Neuronal stem cell (in vitro differentiated cells): ENCODE results near the gene UCK2.

Source experiments
- DNase-seq: peaks from one replicate; pipeline ENCODE4 v3.0.0-alpha.2; 2013; ENCODE audit warnings: low spot score
- H2AFZ ChIP-seq: one replicate; pipeline ENCODE4 v1.6.1; 2013; ENCODE audit warnings: mild to moderate bottlenecking, low read length, inconsistent platforms
- H2AK5ac ChIP-seq: 2 replicates; pipeline ENCODE4 v1.6.1; 2013; ENCODE audit warnings: low read depth, mild to moderate bottlenecking, inconsistent platforms, low read length, moderate library complexity, mixed read lengths
- H2BK120ac ChIP-seq: 2 replicates; pipeline ENCODE4 v1.6.1; 2013; ENCODE audit warnings: low read depth, mild to moderate bottlenecking, inconsistent platforms, low read length, moderate library complexity, mixed read lengths
- H2BK12ac ChIP-seq: one replicate; pipeline ENCODE4 v1.6.1; 2013; ENCODE audit warnings: low read length, inconsistent platforms
- H2BK15ac ChIP-seq: 2 replicates; pipeline ENCODE4 v1.6.1; 2013; ENCODE audit warnings: mild to moderate bottlenecking, low read length, inconsistent platforms, mixed read lengths
- H2BK5ac ChIP-seq: one replicate; pipeline ENCODE4 v1.6.1; 2013; ENCODE audit warnings: inconsistent platforms, mild to moderate bottlenecking, low read length, moderate library complexity
- H3K14ac ChIP-seq: one replicate; pipeline ENCODE4 v1.6.1; 2013; ENCODE audit warnings: low read length, inconsistent platforms
- H3K18ac ChIP-seq: 2 replicates; pipeline ENCODE4 v1.6.1; 2013; ENCODE audit warnings: low read length, inconsistent platforms
- H3K23ac ChIP-seq: 2 replicates; pipeline ENCODE4 v1.6.1; 2013; ENCODE audit warnings: low read depth, mild to moderate bottlenecking, mixed read lengths, low read length, inconsistent platforms; ENCODE audit not compliant: poor library complexity
- H3K27ac ChIP-seq: replicated peaks from 3 replicates; pipeline ENCODE4 v1.5.1; 2013; ENCODE audit warnings: low read length, inconsistent platforms
- H3K27me3 ChIP-seq, 3 experiments: 2 replicates each; pipeline ENCODE4 v1.6.1; 2013; ENCODE audit warnings: low read length in 3 of 3, mild to moderate bottlenecking in 2 of 3, inconsistent platforms in 1 of 3, low read depth in 1 of 3, mixed read lengths in 1 of 3, moderate library complexity in 1 of 3; ENCODE audit not compliant: control insufficient read depth in 3 of 3, insufficient read depth in 3 of 3
- H3K36me3 ChIP-seq, 2 donors: replicated peaks in 1 of 2; 2 replicates each; pipeline ENCODE4 v1.6.1; 2013; ENCODE audit warnings: low read length in 2 of 2; ENCODE audit not compliant: control insufficient read depth in 2 of 2, insufficient read depth in 2 of 2
- H3K4ac ChIP-seq: 2 replicates; pipeline ENCODE4 v1.6.1; 2013; ENCODE audit warnings: inconsistent platforms, mild to moderate bottlenecking, low read length, moderate library complexity
- H3K4me1 ChIP-seq, 2 donors: 1 replicate in 1 of 2; 2 replicates in 1 of 2; pipeline ENCODE4 v1.6.1; 2013; ENCODE audit warnings: low read length in 2 of 2, low read depth in 1 of 2; ENCODE audit not compliant: control insufficient read depth in 2 of 2, insufficient read depth in 1 of 2
- H3K4me2 ChIP-seq: one replicate; pipeline ENCODE4 v1.6.1; 2013; ENCODE audit warnings: mild to moderate bottlenecking, low read length, inconsistent platforms; ENCODE audit not compliant: insufficient read depth, poor library complexity, severe bottlenecking
- H3K4me3 ChIP-seq, 2 donors: 2 replicates each; pipeline ENCODE4 v1.5.1; 2013; ENCODE audit warnings: low read length in 2 of 2, mild to moderate bottlenecking in 2 of 2, inconsistent platforms in 1 of 2, moderate library complexity in 1 of 2
- H3K79me1 ChIP-seq: one replicate; pipeline ENCODE4 v1.6.1; 2013; ENCODE audit warnings: low read depth, mild to moderate bottlenecking, inconsistent platforms, low read length, moderate library complexity
- H3K9ac ChIP-seq: one replicate; pipeline ENCODE4 v1.6.1; 2013; ENCODE audit warnings: mild to moderate bottlenecking, low read depth, low read length, inconsistent platforms; ENCODE audit not compliant: poor library complexity
- H3K9me3 ChIP-seq, 2 donors: replicated peaks in 1 of 2; 2 replicates each; pipeline versions ENCODE3 to v1.6.1; 2013; ENCODE audit warnings: low read length in 2 of 2, mild to moderate bottlenecking in 2 of 2, inconsistent platforms in 1 of 2, low read depth in 1 of 2, mixed read lengths in 1 of 2, moderate library complexity in 1 of 2; ENCODE audit not compliant: control insufficient read depth in 2 of 2, insufficient read depth in 1 of 2
- H4K8ac ChIP-seq: one replicate; pipeline ENCODE4 v1.6.1; 2013; ENCODE audit warnings: low read depth, mild to moderate bottlenecking, inconsistent platforms, low read length, moderate library complexity
- H4K91ac ChIP-seq: one replicate; pipeline ENCODE4 v1.6.1; 2013; ENCODE audit warnings: low read length, low read depth, mild to moderate bottlenecking, inconsistent platforms; ENCODE audit not compliant: poor library complexity
- WGBS, 2 donors: extraction: QIAGEN DNeasy Blood & Tissue Kit; methylation state at CpG; one replicate each; pipeline ENCODE4 v1.1.7; 2013; ENCODE audit warnings: missing lambda C conversion rate in 2 of 2, mixed read lengths in 1 of 2; ENCODE audit not compliant: insufficient read length in 2 of 2, insufficient replicate concordance in 1 of 2; ENCODE audit errors: extremely low coverage in 2 of 2; 5-methylcytosine and 5-hydroxymethylcytosine counted together

Gene UCK2

GRCh38 chr1:165936542-165936941 is 109.1 kb downstream of the UCK2 start:
- Histone ChIP-seq H3K23ac (no peak overlapping the region), H2BK5ac (no peak overlapping the region), H3K4ac (no peak overlapping the region), H2AFZ (no peak overlapping the region), H3K4me2 (no peak overlapping the region), H3K9ac (no peak overlapping the region), H3K27me3 (peaks cover 0 to 5% (median 4%) of the 10 kb centered on the region in 3 experiments), H3K9me3 (no peaks in the 10 kb centered on the region), H3K18ac (no peak overlapping the region), H2AK5ac (peak overlapping the region; percentile 17), H3K14ac (no peak overlapping the region), H2BK120ac (no peak overlapping the region), H3K4me1 (peaks cover 0 to 18% of the 10 kb centered on the region in 2 donors), H4K91ac (no peak overlapping the region), H2BK12ac (no peak overlapping the region), H3K4me3 (no peak overlapping the region), H4K8ac (no peak overlapping the region), H3K27ac (no peak overlapping the region), H2BK15ac (no peak overlapping the region), H3K79me1 (peaks cover 2% of the 10 kb centered on the region), H3K36me3 (no peaks in the 10 kb centered on the region)
- no peak for DNase-seq
- WGBS, 2 donors, result no CpG with 5 or more reads among the region's 5 CpGs

GRCh38 chr1:165937829-165938228 is 110.4 kb downstream of the UCK2 start:
- no peak overlapping the region for H3K4me2 ChIP-seq
- H2BK5ac ChIP-seq, result no peak overlapping the region
- no peak overlapping the region for H3K14ac ChIP-seq
- peaks cover 2% of the 10 kb centered on the region for H3K79me1 ChIP-seq
- WGBS, 2 donors, result no CpG with 5 or more reads among the region's 2 CpGs
- no peak overlapping the region for H2AK5ac ChIP-seq
- no peak overlapping the region for H3K23ac ChIP-seq
- H3K4me3 ChIP-seq, result no peak overlapping the region
- no peak overlapping the region for H2BK120ac ChIP-seq
- H3K27ac ChIP-seq, result no peak overlapping the region
- H3K27me3 ChIP-seq, result peaks cover 0 to 6% (median 5%) of the 10 kb centered on the region in 3 experiments
- H2BK12ac ChIP-seq, result no peak overlapping the region
- no peak overlapping the region for H3K9ac ChIP-seq
- no peak overlapping the region for H4K91ac ChIP-seq
- DNase-seq, result peak; percentile 38
- peaks cover 0 to 25% of the 10 kb centered on the region in 2 donors for H3K4me1 ChIP-seq
- H4K8ac ChIP-seq, result no peak overlapping the region
- H3K9me3 ChIP-seq, result no peaks in the 10 kb centered on the region
- H3K36me3 ChIP-seq, result no peaks in the 10 kb centered on the region
- H2AFZ ChIP-seq, result no peak overlapping the region
- no peak overlapping the region for H3K4ac ChIP-seq
- H3K18ac ChIP-seq, result no peak overlapping the region
- H2BK15ac ChIP-seq, result no peak overlapping the region

DNA sequence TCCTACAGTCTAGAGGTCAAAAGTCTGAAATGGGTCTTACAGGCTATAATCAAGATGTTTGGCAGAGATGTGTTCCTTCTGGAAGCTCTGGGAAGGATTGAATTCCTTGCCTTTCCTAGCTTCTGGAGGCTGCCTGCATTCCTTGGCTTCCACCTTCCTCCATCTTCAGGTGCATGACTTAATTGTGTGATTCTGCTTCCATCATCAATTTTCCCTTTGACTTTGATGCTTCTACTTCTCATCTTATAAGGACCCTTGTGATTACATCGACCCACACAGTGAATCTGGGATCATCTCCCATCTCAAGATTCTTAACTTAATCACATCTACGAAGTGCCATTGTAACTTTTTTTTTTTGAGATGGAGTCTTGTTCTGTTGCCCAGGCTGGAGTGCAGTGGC is 111.4 kb downstream of the UCK2 start:
- Histone ChIP-seq H3K4me1 (peaks cover 0 to 20% of the 10 kb centered on the region in 2 donors), H3K9me3 (no peaks in the 10 kb centered on the region), H3K27ac (no peak overlapping the region), H2AFZ (no peak overlapping the region), H4K8ac (no peak overlapping the region), H2BK15ac (no peak overlapping the region), H3K4me3 (no peak overlapping the region), H3K4me2 (no peak overlapping the region), H3K36me3 (no peaks in the 10 kb centered on the region), H3K79me1 (peaks cover 2% of the 10 kb centered on the region), H2BK120ac (no peak overlapping the region), H2AK5ac (no peak overlapping the region), H3K27me3 (peaks cover 0 to 6% (median 5%) of the 10 kb centered on the region in 3 experiments), H3K23ac (no peak overlapping the region), H2BK12ac (no peak overlapping the region), H4K91ac (no peak overlapping the region), H3K14ac (no peak overlapping the region), H3K9ac (no peak overlapping the region), H2BK5ac (no peak overlapping the region), H3K4ac (no peak overlapping the region), H3K18ac (no peak overlapping the region)
- no CpG with 5 or more reads among the region's 2 CpGs for WGBS, 2 donors
- no peak for DNase-seq

DNA sequence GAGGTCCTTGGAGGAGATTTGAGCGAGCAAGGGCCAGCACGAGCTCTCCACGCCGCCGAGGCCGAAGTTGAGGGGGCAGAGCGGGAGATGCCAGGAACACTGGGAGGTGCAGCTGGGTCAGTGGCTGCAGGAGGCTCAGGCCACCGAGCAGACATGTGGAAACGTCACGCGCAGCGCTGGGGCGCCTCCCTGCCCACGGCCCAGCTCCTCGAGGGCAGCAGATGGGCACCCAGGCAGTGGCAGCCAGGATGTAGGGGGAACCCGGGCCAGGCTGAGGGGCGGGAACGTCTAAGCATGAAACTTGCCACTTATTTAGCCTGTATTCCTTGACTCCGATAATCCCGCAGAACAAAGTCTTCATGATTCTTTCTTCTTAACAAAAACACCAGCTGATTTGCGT is 114.1 kb downstream of the UCK2 start:
- Histone ChIP-seq H3K79me1 (peaks cover 2% of the 10 kb centered on the region), H4K8ac (no peak overlapping the region), H3K4me3 (no peak overlapping the region), H3K9me3 (no peaks in the 10 kb centered on the region), H3K14ac (no peak overlapping the region), H3K23ac (no peak overlapping the region), H2BK5ac (no peak overlapping the region), H4K91ac (no peak overlapping the region), H3K4me2 (no peak overlapping the region), H2AK5ac (peak overlapping the region; percentile 12), H3K36me3 (no peaks in the 10 kb centered on the region), H2BK15ac (no peak overlapping the region), H3K27ac (no peak overlapping the region), H3K18ac (peak overlapping the region; percentile 89), H2AFZ (no peak overlapping the region), H3K27me3 (peaks cover 0 to 10% (median 2%) of the 10 kb centered on the region in 3 experiments), H3K9ac (no peak overlapping the region), H3K4me1 (peaks cover 0 to 17% of the 10 kb centered on the region in 2 donors), H3K4ac (no peak overlapping the region), H2BK12ac (peak overlapping the region; percentile 8), H2BK120ac (no peak overlapping the region)
- WGBS, 2 donors, result no CpG with 5 or more reads among the region's 21 CpGs
- no peak for DNase-seq
